Osteocyte (in vitro differentiated cells): ENCODE results near the gene SPINT1. TPM values are rescaled to one million over a fixed set of nuclear protein-coding genes. Genes with fewer than 3 reads are reported as not detected.
A peak's percentile ranks its signal among the peaks of the same experiment; 100 is the strongest.

Experiments
- DNase-seq: peaks from one replicate; pipeline ENCODE4 v3.0.0; 2021; ENCODE audit warnings: mixed read lengths; ENCODE audit not compliant: unreplicated experiment; ENCODE audit errors: extremely low spot score
- H3K27ac Mint-ChIP-seq: one replicate; pipeline ENCODE4 v1.8.0; 2021; ENCODE audit warnings: mild to moderate bottlenecking, mixed read lengths; ENCODE audit not compliant: unreplicated experiment
- H3K27me3 Mint-ChIP-seq: one replicate; pipeline ENCODE4 v1.8.0; 2021; ENCODE audit warnings: mixed read lengths; ENCODE audit not compliant: unreplicated experiment
- H3K36me3 Mint-ChIP-seq: one replicate; pipeline ENCODE4 v1.8.0; 2021; ENCODE audit warnings: mixed read lengths; ENCODE audit not compliant: unreplicated experiment
- H3K4me1 Mint-ChIP-seq: one replicate; pipeline ENCODE4 v1.8.0; 2021; ENCODE audit warnings: mixed read lengths; ENCODE audit not compliant: unreplicated experiment
- H3K4me3 Mint-ChIP-seq: one replicate; pipeline ENCODE4 v1.8.0; 2021; ENCODE audit warnings: mild to moderate bottlenecking, moderate library complexity, mixed read lengths; ENCODE audit not compliant: unreplicated experiment
- H3K9me3 Mint-ChIP-seq: one replicate; pipeline ENCODE4 v1.8.0; 2021; ENCODE audit warnings: mixed read lengths; ENCODE audit not compliant: unreplicated experiment
- total RNA-seq: library from RNA; stranded (reverse); gene quantifications from 2 replicates; pipeline ENCODE4 v1.2.1, GENCODE V29; 2021
- TF ChIP-seq, protein P1 (sequence below): fragments of 200-600 bp; sonication (generic); IDR thresholded peaks from 2 replicates; pipeline ENCODE4 v1.5.0; 2021; ENCODE audit warnings: antibody characterized with exemption, mild to moderate bottlenecking, moderate library complexity

Gene SPINT1
- total RNA-seq, 1 donor from 2014 or later: 5.5 TPM

DNA sequence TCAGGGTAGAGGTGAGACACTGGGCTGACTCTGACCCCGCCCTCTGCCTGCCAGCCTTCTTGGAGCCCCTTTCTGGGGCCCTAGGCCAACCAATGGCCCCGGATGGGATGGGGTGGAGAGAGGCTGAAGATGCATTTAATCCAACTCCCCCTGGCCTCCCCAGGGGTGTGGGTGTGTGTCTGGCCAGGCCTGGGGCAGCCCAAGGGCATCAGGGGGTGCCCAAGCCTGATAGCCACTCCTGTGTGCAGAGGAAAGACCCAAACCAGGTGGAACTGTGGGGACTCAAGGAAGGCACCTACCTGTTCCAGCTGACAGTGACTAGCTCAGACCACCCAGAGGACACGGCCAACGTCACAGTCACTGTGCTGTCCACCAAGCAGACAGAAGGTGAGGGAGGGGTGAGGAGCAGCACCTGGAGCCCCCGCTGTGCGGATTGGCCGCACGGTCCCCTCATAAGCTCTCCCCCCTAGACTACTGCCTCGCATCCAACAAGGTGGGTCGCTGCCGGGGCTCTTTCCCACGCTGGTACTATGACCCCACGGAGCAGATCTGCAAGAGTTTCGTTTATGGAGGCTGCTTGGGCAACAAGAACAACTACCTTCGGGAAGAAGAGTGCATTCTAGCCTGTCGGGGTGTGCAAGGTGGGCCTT lies 9.5 kb downstream of the SPINT1 start:
- no peak for DNase-seq

DNA sequence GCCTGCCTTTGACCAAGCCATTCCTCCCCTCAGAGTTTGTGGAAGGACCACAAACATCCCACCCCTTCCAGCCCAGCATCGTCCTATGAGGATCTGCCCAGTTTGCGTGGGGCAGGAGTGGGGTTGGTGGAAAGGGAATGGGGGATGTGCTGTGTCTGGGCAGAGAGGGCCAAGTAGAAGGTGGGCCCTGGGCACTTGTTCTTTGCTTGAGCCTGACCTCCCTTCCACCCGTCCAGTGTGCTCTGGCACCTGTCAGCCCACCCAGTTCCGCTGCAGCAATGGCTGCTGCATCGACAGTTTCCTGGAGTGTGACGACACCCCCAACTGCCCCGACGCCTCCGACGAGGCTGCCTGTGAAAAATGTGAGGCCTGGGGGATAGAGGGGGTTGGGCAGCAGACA lies 10.3 kb downstream of the SPINT1 start:
- no peak for DNase-seq
- Mint-ChIP-seq H3K36me3 (no peaks in the 10 kb centered on the region), H3K27ac (no peak overlapping the region), H3K4me1 (peaks cover 8% of the 10 kb centered on the region), H3K27me3 (no peaks in the 10 kb centered on the region), H3K9me3 (no peaks in the 10 kb centered on the region), H3K4me3 (no peak overlapping the region)
- TF ChIP-seq, protein P1, sequence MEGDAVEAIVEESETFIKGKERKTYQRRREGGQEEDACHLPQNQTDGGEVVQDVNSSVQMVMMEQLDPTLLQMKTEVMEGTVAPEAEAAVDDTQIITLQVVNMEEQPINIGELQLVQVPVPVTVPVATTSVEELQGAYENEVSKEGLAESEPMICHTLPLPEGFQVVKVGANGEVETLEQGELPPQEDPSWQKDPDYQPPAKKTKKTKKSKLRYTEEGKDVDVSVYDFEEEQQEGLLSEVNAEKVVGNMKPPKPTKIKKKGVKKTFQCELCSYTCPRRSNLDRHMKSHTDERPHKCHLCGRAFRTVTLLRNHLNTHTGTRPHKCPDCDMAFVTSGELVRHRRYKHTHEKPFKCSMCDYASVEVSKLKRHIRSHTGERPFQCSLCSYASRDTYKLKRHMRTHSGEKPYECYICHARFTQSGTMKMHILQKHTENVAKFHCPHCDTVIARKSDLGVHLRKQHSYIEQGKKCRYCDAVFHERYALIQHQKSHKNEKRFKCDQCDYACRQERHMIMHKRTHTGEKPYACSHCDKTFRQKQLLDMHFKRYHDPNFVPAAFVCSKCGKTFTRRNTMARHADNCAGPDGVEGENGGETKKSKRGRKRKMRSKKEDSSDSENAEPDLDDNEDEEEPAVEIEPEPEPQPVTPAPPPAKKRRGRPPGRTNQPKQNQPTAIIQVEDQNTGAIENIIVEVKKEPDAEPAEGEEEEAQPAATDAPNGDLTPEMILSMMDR: no peak

More for the DNA sequence above, 9.5 kb downstream of the SPINT1 start:
- Mint-ChIP-seq H3K9me3 (no peaks in the 10 kb centered on the region), H3K27me3 (no peaks in the 10 kb centered on the region), H3K4me3 (no peak overlapping the region), H3K4me1 (peaks cover 8% of the 10 kb centered on the region), H3K36me3 (no peaks in the 10 kb centered on the region), H3K27ac (no peak overlapping the region)
- TF ChIP-seq, protein P1: no peak

DNA sequence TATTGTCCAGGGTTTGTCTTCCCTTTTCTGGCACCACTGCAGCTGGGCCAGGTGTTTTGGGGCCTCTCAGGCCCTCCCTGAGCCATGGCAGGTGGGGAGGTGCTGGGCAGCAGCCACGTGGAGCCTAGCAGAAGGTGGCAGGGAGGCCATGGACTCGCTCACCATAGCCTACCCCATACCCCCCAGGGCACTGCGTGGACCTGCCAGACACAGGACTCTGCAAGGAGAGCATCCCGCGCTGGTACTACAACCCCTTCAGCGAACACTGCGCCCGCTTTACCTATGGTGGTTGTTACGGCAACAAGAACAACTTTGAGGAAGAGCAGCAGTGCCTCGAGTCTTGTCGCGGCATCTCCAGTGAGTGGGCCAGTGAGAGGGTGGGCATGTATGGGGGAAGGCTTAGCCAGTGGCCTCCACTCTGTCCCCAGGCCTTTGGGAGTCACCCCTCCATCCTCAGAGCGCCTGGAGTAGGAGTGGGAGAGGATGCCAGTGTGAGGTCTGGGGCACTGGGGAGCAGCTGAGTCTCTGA lies 11.9 kb downstream of the SPINT1 start:
- no peak overlapping the region for H3K4me3 Mint-ChIP-seq
- TF ChIP-seq, protein P1: no peak
- H3K4me1 Mint-ChIP-seq: peaks cover 8% of the 10 kb centered on the region
- H3K9me3 Mint-ChIP-seq: no peaks in the 10 kb centered on the region
- no peak overlapping the region for H3K27ac Mint-ChIP-seq
- no peaks in the 10 kb centered on the region for H3K36me3 Mint-ChIP-seq
- H3K27me3 Mint-ChIP-seq: no peaks in the 10 kb centered on the region
- DNase-seq: no peak

DNA sequence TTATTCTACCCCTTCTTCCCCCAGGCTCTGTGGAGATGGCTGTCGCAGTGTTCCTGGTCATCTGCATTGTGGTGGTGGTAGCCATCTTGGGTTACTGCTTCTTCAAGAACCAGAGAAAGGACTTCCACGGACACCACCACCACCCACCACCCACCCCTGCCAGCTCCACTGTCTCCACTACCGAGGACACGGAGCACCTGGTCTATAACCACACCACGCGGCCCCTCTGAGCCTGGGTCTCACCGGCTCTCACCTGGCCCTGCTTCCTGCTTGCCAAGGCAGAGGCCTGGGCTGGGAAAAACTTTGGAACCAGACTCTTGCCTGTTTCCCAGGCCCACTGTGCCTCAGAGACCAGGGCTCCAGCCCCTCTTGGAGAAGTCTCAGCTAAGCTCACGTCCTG lies 12.9 kb downstream of the SPINT1 start:
- peaks cover 8% of the 10 kb centered on the region for H3K4me1 Mint-ChIP-seq
- no peak overlapping the region for H3K4me3 Mint-ChIP-seq
- no peaks in the 10 kb centered on the region for H3K27me3 Mint-ChIP-seq
- H3K27ac Mint-ChIP-seq: no peak overlapping the region
- TF ChIP-seq, protein P1: no peak
- no peaks in the 10 kb centered on the region for H3K9me3 Mint-ChIP-seq
- DNase-seq: no peak
- H3K36me3 Mint-ChIP-seq: no peaks in the 10 kb centered on the region

DNA sequence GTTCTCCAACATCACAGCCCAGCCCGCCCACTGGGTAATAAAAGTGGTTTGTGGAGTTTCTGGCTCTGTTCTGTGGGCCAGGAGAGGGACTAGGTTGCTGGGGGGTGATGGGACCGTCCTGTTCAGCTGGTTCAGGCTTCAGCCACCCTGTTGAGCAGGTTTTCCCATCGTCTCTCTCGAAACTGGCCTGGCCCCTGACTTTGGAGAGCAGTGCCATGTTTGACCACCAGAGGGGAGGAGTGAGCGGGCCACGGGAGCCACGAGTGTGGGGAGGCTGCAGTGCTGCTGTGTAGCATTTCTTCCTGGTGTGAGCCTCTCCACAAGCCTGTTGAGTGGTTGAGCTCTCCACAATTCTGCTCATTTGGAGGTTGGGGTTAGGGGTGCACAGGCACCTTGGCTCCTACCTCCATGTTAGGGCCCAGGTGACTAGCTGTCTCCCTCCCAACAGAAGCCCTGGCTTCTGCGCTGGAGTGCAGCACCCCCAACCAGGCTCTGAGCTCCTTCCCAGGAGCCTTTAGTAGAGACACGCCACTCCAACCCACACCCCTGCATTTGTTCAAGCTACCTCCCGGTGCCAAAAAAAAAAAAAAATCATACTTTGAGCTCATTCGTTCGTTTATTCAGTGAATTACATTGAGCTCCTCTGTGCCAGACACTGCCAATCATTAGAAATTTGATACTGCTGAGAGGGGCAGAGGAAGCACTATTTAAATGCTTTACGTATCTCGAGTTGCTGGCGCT lies 13.9 kb downstream of the SPINT1 start:
- H3K27me3 Mint-ChIP-seq: no peaks in the 10 kb centered on the region
- TF ChIP-seq, protein P1: peak; percentile 96
- no peaks in the 10 kb centered on the region for H3K9me3 Mint-ChIP-seq
- H3K27ac Mint-ChIP-seq: no peak overlapping the region
- DNase-seq: peak; percentile 95
- H3K4me3 Mint-ChIP-seq: no peak overlapping the region
- H3K36me3 Mint-ChIP-seq: no peaks in the 10 kb centered on the region
- peaks cover 8% of the 10 kb centered on the region for H3K4me1 Mint-ChIP-seq
